ENCODE measurements around the gene NOXA1. TPM values are rescaled to one million over a fixed set of nuclear protein-coding genes. Genes with fewer than 3 reads are reported as not detected.

NOXA1 gene
- total and polyA plus RNA-seq, 9 of the 15 experiments (the other 6 are each of a cell fraction or from before 2014, with no cell fraction given) = 0.07 to 1.2 (median 0.20) TPM; not detected in 4

DNA sequence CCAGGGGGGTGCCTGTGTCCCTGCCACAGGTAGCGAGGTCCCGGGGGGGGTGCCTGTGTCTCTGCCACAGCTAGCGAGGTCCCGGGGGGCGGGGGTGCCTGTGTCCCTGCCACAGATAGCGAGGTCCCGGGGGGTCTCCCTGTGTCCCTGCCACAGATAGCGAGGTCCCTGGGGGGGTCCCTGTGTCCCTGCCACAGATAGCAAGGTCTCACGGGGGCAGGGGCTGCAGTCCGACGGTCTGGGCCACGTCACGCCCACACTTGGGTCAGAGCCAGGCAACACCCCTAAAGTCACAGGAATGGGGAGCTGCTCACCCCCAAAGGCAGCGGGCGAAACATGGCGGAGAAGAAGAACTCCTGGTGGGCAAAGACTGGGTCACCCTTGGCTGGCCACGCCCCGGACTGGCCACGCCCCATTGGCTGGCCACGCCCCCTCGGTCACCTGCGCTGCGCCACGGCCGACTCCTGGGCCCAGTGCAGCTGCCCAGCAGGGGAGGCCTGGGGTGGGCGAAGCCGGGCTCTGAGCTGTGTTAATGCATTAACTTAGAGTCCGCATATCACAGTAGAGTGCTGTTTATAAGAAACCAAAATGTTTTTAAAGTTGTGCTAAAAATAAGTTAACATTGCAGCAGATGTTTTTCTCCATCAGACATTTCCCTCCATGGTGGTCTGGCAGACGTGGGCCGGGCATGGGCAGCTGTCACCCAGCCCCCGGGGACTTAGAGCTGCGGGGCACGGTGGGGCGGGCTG lies 7.0 kb downstream of the NOXA1 start (continued):
- TF ChIP-seq POLR2G (IDR thresholded peaks at IDR 0.05; ENCODE audit: low read depth, low read length) = peak; percentile 78
- no peak for TF ChIP-seq SLC30A9 (CRISPR knock-in tag; IDR thresholded peaks at IDR 0.05)
- peak; percentile 54 for TF ChIP-seq BHLHE40 (IDR thresholded peaks at IDR 0.05; ENCODE audit: low read length)
- TF ChIP-seq KLF6 (CRISPR knock-in tag; IDR thresholded peaks at IDR 0.05; ENCODE audit: borderline replicate concordance) = no peak
- peak; percentile 51; the same call in 1 of the 2 replicates for TF ChIP-seq POLR2AphosphoS2 (IDR thresholded peaks at IDR 0.05; ENCODE audit: low read length)
- TF ChIP-seq JUNB (CRISPR knock-in tag; conservative IDR thresholded peaks at IDR 0.05) = no peak
- TF ChIP-seq HMGN3 (IDR thresholded peaks at IDR 0.05; ENCODE audit: borderline replicate concordance, extremely low read depth, insufficient read length, low read depth, low read length) = peak; percentile 94
- peak; percentile 47; the same call in 1 of the 2 replicates for TF ChIP-seq NFIC (IDR thresholded peaks at IDR 0.05)
- TF ChIP-seq CBX1 (IDR thresholded peaks at IDR 0.05; ENCODE audit: low read depth) = 0 out of 2 replicates have a peak, but pooled peaks have one; percentile 40
- TF ChIP-seq, protein P1, sequence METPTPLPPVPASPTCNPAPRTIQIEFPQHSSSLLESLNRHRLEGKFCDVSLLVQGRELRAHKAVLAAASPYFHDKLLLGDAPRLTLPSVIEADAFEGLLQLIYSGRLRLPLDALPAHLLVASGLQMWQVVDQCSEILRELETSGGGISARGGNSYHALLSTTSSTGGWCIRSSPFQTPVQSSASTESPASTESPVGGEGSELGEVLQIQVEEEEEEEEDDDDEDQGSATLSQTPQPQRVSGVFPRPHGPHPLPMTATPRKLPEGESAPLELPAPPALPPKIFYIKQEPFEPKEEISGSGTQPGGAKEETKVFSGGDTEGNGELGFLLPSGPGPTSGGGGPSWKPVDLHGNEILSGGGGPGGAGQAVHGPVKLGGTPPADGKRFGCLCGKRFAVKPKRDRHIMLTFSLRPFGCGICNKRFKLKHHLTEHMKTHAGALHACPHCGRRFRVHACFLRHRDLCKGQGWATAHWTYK (CRISPR knock-in tag; IDR thresholded peaks at IDR 0.05) = peak; percentile 33; the same call in 1 of the 2 replicates
- TF ChIP-seq CCNT2 (IDR thresholded peaks at IDR 0.05; ENCODE audit: borderline replicate concordance, extremely low read depth, insufficient read length, low read depth, low read length) = peak; percentile 71
- TF ChIP-seq SRSF9 (IDR thresholded peaks at IDR 0.05; ENCODE audit: borderline replicate concordance, low read depth, low read length) = no peak
- TF ChIP-seq L3MBTL2 (IDR thresholded peaks at IDR 0.05) = peak; percentile 38
- no peak for TF ChIP-seq POLR3A (IDR thresholded peaks at IDR 0.05; ENCODE audit: borderline replicate concordance, extremely low read depth, insufficient read depth, insufficient read length)
- peak; percentile 22 for TF ChIP-seq RBBP5 (IDR thresholded peaks at IDR 0.05; ENCODE audit: borderline replicate concordance, insufficient read depth, low read length, poor library complexity, severe bottlenecking)
- TF ChIP-seq ZNF224 (CRISPR knock-in tag; IDR thresholded peaks at IDR 0.05) = no peak
- TF ChIP-seq, protein P2, sequence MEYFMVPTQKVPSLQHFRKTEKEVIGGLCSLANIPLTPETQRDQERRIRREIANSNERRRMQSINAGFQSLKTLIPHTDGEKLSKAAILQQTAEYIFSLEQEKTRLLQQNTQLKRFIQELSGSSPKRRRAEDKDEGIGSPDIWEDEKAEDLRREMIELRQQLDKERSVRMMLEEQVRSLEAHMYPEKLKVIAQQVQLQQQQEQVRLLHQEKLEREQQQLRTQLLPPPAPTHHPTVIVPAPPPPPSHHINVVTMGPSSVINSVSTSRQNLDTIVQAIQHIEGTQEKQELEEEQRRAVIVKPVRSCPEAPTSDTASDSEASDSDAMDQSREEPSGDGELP (CRISPR knock-in tag; IDR thresholded peaks at IDR 0.05; ENCODE audit: borderline replicate concordance) = peak; percentile 81
- no peak for TF ChIP-seq MBD2 (IDR thresholded peaks at IDR 0.05; ENCODE audit: borderline replicate concordance, low read depth)
- no peak for TF ChIP-seq BRF1 (IDR thresholded peaks at IDR 0.05; ENCODE audit: borderline replicate concordance, extremely low read depth, insufficient read length)
- TF ChIP-seq ARHGAP35 (IDR thresholded peaks at IDR 0.05; ENCODE audit: partially characterized antibody) = no peak
- no peak for TF ChIP-seq NFE2L1 (tag; IDR thresholded peaks at IDR 0.05; ENCODE audit: borderline replicate concordance, low read depth)
- TF ChIP-seq NRF1 (conservative IDR thresholded peaks at IDR 0.05 in 1 of 2, IDR thresholded peaks at IDR 0.05 in 1 of 2) = peak; percentile 81 to 84
- TF ChIP-seq CXXC5 (CRISPR knock-in tag; IDR thresholded peaks at IDR 0.05) = 0 out of 2 replicates have a peak, but pooled peaks have one; percentile 22
- no peak for TF ChIP-seq ZNF174 (CRISPR knock-in tag; IDR thresholded peaks at IDR 0.05)
